Neutrophil (primary cell): ENCODE measurements around the gene OSMR.

Experiments used
- H3K27ac ChIP-seq: fragments of 200-600 bp; sonication (generic); 2 replicates; pipeline ENCODE4 v1.5.1; 2016; ENCODE audit warnings: mild to moderate bottlenecking, moderate library complexity
- H3K27me3 ChIP-seq: fragments of 200-600 bp; sonication (generic); 2 replicates; pipeline ENCODE4 v1.6.0; 2016; ENCODE audit warnings: mild to moderate bottlenecking
- H3K36me3 ChIP-seq: fragments of 200-600 bp; sonication (generic); 2 replicates; pipeline ENCODE4 v1.5.1; 2017
- H3K4me1 ChIP-seq, 2 experiments: fragments of 200-600 bp in 1 of 2; sonication (generic) in 1 of 2; 1 replicate in 1 of 2; 2 replicates in 1 of 2; pipeline versions ENCODE4 v1.5.1 to v1.6.1; 2013 to 2016; ENCODE audit warnings: low read depth in 1 of 2, low read length in 1 of 2, mild to moderate bottlenecking in 1 of 2, moderate library complexity in 1 of 2; ENCODE audit not compliant: control insufficient read depth in 1 of 2, insufficient read depth in 1 of 2
- H3K4me3 ChIP-seq, 2 experiments: fragments of 200-600 bp in 1 of 2; sonication (generic) in 1 of 2; 1 replicate in 1 of 2; 2 replicates in 1 of 2; pipeline ENCODE4 v1.5.1; 2013 to 2016; ENCODE audit warnings: low read depth in 1 of 2, low read length in 1 of 2, mild to moderate bottlenecking in 1 of 2, moderate library complexity in 1 of 2
- H3K9me3 ChIP-seq: fragments of 200-600 bp; sonication (generic); 2 replicates; pipeline ENCODE4 v1.5.1; 2016
- TF ChIP-seq, protein P1 (sequence below): fragments of 200-600 bp; sonication (generic); IDR thresholded peaks from 2 replicates; pipeline ENCODE4 v1.5.1; 2016; ENCODE audit warnings: antibody characterized with exemption

The OSMR gene

DNA sequence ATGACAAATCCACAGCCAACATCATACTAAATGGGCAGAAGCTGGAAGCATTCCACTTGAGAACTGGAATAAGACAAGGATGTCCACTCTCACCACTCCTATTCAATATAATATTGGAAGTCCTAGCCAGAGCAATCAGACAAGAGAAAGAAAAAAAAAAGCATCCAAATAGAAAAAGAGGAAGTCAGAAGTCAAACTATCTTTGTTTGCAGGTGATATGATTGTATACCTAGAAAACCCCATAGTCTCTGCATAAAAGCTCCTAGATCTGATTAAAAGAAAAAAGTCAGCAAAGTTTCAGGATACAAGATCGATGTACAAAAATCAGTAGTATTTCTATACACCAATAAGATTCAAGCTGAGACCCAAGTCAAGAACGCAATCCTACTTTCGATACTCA lies 66.1 kb downstream of the OSMR start:
- H3K36me3 ChIP-seq, result no peaks in the 10 kb centered on the region
- peaks cover 19% of the 10 kb centered on the region for H3K27me3 ChIP-seq
- no peak overlapping the region for H3K4me3 ChIP-seq
- H3K9me3 ChIP-seq, result no peaks in the 10 kb centered on the region
- H3K27ac ChIP-seq, result no peak overlapping the region
- TF ChIP-seq, protein P1, sequence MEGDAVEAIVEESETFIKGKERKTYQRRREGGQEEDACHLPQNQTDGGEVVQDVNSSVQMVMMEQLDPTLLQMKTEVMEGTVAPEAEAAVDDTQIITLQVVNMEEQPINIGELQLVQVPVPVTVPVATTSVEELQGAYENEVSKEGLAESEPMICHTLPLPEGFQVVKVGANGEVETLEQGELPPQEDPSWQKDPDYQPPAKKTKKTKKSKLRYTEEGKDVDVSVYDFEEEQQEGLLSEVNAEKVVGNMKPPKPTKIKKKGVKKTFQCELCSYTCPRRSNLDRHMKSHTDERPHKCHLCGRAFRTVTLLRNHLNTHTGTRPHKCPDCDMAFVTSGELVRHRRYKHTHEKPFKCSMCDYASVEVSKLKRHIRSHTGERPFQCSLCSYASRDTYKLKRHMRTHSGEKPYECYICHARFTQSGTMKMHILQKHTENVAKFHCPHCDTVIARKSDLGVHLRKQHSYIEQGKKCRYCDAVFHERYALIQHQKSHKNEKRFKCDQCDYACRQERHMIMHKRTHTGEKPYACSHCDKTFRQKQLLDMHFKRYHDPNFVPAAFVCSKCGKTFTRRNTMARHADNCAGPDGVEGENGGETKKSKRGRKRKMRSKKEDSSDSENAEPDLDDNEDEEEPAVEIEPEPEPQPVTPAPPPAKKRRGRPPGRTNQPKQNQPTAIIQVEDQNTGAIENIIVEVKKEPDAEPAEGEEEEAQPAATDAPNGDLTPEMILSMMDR, result no peak
- H3K4me1 ChIP-seq, result no peaks in the 10 kb centered on the region

DNA sequence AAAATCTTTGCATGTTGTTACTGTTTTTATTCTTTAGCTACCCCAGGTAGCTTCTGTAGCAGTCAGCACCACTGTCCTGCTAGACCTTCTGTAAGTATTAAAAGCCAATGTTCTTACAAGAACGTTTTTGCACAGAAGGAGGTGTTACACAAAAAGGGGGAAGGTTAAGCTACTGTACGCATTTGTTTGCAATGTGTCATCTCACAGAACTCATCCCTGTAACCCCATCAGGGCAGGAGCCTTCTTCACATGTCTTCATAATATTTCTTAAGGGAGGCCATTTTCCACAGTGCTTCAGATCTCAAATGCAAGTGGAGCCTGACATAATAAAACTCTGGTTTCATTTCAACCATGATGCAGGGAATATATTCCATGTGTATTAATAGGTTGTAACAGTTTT lies 67.9 kb downstream of the OSMR start:
- H3K36me3 ChIP-seq, result no peaks in the 10 kb centered on the region
- H3K27me3 ChIP-seq, result peaks cover 36% of the 10 kb centered on the region
- H3K9me3 ChIP-seq, result no peaks in the 10 kb centered on the region
- H3K4me1 ChIP-seq, result no peaks in the 10 kb centered on the region
- H3K27ac ChIP-seq, result no peak overlapping the region
- H3K4me3 ChIP-seq, result no peak overlapping the region
- TF ChIP-seq, protein P1, result no peak

DNA sequence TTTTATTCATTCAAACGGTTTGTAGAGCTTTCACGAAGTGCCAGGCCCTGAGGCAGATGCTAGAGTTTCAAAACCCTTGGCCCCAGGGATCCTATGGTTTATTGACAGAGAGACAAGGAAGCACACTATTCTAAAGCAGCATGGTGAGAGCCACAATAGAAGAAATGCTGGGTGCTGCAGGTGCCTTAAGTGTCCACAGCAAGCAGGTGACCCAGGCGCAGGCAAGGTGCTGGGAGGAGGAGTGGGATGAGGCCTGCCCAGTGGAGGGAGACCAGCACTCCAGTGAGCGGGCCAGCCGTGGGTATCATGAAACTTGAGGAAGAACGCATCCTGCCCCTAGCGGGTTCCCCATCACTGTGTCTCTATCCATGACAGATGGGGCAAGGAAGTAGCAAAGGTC lies 71.0 kb downstream of the OSMR start:
- H3K27ac ChIP-seq, result no peak overlapping the region
- TF ChIP-seq, protein P1, result no peak
- H3K9me3 ChIP-seq, result no peaks in the 10 kb centered on the region
- no peak overlapping the region for H3K4me3 ChIP-seq
- no peaks in the 10 kb centered on the region for H3K36me3 ChIP-seq
- H3K27me3 ChIP-seq, result peaks cover 66% of the 10 kb centered on the region
- no peaks in the 10 kb centered on the region for H3K4me1 ChIP-seq

DNA sequence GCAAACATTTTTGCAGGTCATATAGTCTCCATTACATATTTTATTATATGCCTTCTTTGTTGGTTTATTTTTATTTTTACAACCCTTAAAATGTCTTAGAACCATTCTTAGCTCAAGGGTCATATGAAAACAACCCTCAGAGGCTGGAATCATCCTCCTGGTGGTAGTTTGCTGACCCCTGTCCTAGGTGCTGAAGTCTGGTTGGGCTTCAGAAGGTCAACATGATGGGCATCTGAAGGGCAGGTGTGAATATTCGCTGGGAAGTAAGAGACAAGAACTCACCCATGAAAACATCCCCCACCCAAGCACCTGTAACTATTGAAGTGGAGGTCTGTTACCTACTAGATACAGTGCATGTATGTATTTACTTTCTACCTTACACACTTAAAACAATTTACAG lies 75.4 kb downstream of the OSMR start:
- H3K4me1 ChIP-seq, result no peaks in the 10 kb centered on the region
- no peaks in the 10 kb centered on the region for H3K9me3 ChIP-seq
- H3K36me3 ChIP-seq, result no peaks in the 10 kb centered on the region
- peaks cover 79% of the 10 kb centered on the region for H3K27me3 ChIP-seq
- TF ChIP-seq, protein P1, result no peak
- no peak overlapping the region for H3K27ac ChIP-seq
- no peak overlapping the region for H3K4me3 ChIP-seq

DNA sequence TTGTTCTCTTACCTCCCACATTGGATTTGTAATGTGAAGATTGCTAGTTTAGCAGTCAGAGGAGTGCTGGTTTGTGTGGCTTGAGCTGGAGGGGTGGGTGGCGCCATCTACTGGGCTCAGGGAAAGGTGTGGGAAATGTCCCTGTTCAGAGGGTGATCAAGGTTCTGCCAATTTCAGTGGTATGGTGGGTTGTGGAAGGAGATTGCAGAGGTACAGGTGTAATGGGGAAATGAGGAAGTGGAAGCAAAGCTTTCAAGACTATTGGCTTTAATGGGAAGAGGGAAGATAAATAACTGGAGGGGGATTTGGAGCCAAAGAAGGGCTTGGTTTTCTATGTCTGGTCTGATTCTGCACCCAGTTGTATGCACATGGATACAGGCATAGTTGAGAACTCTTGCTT lies 76.4 kb downstream of the OSMR start:
- no peak overlapping the region for H3K4me3 ChIP-seq
- no peaks in the 10 kb centered on the region for H3K36me3 ChIP-seq
- H3K27ac ChIP-seq, result no peak overlapping the region
- TF ChIP-seq, protein P1, result peak; percentile 16
- H3K4me1 ChIP-seq, result no peaks in the 10 kb centered on the region
- H3K27me3 ChIP-seq, result peaks cover 77% of the 10 kb centered on the region
- no peaks in the 10 kb centered on the region for H3K9me3 ChIP-seq
